Vagina (tissue), 2 donors: ENCODE data around the gene PCNX2.

ENCODE experiments used
- CTCF ChIP-seq, 3 experiments: fragments of 450-650 bp in 2 of 3; fragments of 200-600 bp in 1 of 3; sonication (generic) in 1 of 3; IDR thresholded peaks; one replicate each; pipeline ENCODE4 v1.5.1; 2017 to 2019; ENCODE audit warnings: antibody characterized with exemption in 3 of 3, mild to moderate bottlenecking in 2 of 3, moderate library complexity in 2 of 3
- POLR2A ChIP-seq, 2 donors: fragments of 450-650 bp; IDR thresholded peaks; one replicate each; pipeline ENCODE4 v1.6.1; 2017; ENCODE audit warnings: antibody characterized with exemption in 2 of 2, mild to moderate bottlenecking in 2 of 2, moderate library complexity in 2 of 2
- POLR2AphosphoS5 ChIP-seq, 2 donors: sonication (generic); formaldehyde crosslinking; IDR thresholded peaks; one replicate each; pipeline ENCODE4 v1.9.0; 2017; ENCODE audit warnings: antibody characterized with exemption in 2 of 2, mild to moderate bottlenecking in 2 of 2, low read depth in 1 of 2; ENCODE audit not compliant: insufficient read depth in 1 of 2

GRCh38 chr1:233055879-233056641, 239.5 kb downstream of the PCNX2 start:
- TF ChIP-seq POLR2AphosphoS5 (IDR thresholded peaks at IDR 0.05; ENCODE audit: insufficient read depth in 1 of 2, low read depth in 1 of 2) (no peak), CTCF (IDR thresholded peaks at IDR 0.05) (no peak), POLR2A (IDR thresholded peaks at IDR 0.05) (no peak)
